NCI-H446 treated with DMSO at 0.1 percent for 48 hours (cell line): ENCODE measurements around the gene ADAMTS16.

Experiments
- DNase-seq: peaks from one replicate; lab custom pipeline; 2025; lab: John Stamatoyannopoulos, UW

The ADAMTS16 gene

DNA sequence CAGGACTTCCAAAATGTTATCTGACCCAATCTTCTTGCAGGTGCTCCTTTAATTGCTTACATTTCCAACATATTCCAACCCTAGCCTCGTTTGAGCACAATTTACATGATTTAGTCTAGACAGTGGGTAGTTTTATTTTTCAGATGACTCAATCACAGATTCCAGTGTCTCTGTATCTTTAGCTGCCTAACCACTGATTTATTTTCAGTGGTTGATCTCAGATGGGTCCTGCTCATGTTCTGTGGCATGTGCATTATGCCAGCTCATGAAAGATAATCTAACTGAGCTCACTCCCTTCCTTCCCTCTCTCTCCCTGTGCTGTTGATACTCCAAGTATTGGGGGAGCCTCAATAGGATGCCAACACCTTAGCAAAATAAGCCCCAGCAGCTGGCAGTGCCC is 176.2 kb downstream of the ADAMTS16 start:
- DNase-seq = no peak

GRCh38 chr5:5317976-5318375 is 177.8 kb downstream of the ADAMTS16 start:
- DNase-seq = no peak

DNA sequence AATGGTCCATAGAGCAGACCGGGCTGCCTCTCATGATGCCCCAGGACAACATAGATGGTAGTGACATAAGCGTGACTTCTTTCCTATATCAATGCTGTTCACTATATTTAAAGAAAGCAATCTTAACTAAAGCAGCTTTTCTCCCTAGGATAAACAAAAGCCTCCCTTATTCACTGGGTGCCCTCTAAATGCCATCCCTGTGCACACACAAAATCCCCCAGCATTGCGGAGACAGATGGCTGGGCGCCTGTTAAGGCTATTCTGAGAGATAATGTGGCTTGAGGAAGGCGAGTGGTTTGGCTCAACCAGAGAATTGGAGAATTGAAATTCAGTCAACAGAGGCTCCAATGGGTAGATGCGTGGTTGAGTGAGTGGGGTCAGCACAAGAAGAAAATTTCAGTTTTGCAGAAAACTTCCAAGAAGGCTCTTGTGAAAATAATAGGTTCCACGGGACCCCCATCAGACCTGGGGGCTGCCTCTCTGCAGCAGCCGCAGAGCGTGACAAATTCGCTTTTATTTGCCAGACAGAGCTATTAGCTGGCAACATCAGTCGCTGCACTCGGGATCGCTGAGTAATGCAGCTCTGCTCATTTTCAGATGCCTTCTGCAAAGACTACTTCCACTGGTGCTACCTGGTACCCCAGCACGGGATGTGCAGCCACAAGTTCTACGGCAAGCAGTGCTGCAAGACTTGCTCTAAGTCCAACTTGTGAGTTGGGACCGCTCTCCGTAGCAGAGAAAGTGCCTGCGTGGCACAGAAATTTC is 178.5 kb downstream of the ADAMTS16 start:
- DNase-seq = no peak

GRCh38 chr5:5320062-5320805 is 180.1 kb downstream of the ADAMTS16 start:
- DNase-seq = no peak

- DNase-seq = no peak
Observed at GRCh38 chr5:5321137-5321536, 181.0 kb downstream of the ADAMTS16 start.

DNA sequence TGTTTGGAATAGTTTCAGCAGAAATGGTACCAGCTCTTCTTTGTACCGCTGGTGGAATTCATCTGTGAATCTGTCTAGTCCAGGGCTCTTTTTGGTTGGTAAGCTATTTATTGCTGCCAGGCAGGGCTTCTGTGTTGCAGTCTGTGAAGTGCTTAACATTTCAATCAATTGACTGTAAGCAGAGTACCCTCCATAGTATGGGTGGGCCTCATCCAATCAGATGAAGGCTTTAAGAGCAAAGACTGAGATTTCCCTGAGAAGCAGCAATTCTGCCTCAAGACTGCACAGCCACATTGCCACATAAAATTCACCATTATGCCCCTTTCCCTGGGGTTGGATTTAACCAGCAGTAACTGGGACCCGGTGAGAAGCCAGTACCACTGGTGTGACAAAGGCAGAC is 183.4 kb downstream of the ADAMTS16 start:
- DNase-seq = no peak

DNA sequence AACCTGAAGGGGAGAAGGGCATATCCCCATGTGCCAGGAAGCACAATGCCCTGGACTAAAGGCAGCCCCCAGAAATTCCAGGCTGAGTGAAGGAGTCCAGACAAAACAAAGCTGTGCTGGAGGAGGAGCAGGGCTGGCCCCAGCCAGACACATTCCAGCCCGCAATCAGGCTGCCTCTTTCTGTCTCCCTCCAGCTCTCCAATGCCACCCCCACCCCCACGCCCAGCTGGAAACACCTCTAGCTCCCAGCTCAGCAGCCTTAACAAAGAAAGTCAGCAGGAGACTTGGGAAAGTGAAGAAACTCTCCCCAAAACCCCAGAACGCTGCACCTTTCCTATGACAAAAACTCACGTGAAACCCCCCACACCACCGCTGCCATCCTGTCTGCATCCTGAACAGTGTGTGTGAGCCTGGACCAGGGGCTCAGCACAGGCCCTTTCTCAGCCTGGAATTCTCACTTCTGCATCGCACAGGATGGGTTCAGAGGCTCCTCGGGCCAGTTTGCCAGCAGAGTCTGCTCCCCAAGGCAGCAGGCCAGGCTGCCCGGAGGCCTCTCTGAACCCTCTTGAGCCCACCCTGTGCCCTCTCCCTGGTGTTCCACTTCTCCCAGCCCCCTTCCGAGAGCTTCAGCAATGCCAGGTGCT is 186.1 kb downstream of the ADAMTS16 start:
- no peak for DNase-seq

DNA sequence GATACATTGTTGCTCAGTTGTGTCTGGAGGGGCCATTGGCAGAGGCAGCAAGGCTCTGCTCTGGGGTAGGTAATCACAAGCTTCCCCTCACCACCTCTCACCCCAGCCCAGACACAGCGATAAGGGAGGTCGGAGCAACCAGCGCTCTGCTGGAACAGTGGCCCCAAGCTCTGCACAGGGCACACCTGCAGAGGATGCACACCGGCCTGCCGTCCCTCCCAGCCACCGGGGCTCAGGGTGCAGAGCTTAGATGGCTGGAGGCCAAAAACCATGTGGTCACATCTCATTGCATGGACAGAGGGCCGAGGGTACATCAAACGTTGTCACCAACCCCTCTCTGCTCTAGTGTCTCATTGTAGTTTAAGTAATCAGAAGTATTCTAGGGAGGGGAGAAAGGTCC is 187.0 kb downstream of the ADAMTS16 start:
- DNase-seq = no peak

- DNase-seq = no peak
Observed at GRCh38 chr5:5330728-5331452, 190.8 kb downstream of the ADAMTS16 start.

DNA sequence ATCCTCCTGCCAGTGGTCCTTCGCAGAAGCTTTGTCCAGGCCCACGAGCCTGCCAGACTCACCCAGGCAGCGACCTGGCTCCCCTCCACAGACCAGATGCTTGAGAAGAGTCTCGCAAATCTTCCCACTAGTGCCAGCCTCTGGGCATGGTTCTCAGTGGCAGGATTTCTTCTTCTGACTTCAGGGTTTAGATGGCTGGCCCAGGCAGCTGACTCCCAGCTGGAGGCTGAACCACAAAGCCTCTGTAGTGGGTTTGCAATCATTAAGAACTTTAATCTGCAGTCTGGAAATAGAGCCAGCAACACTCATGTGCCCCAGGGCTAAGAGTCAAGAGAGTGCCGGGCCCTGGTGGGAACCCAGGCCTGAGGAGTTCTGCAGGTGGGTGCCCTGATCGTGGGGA is 191.7 kb downstream of the ADAMTS16 start:
- DNase-seq = no peak

GRCh38 chr5:5332287-5332686 is 192.2 kb downstream of the ADAMTS16 start:
- DNase-seq = no peak

GRCh38 chr5:5335107-5335506 is 195.0 kb downstream of the ADAMTS16 start:
- no peak for DNase-seq

GRCh38 chr5:5335700-5336264 is 195.7 kb downstream of the ADAMTS16 start:
- DNase-seq = no peak

DNA sequence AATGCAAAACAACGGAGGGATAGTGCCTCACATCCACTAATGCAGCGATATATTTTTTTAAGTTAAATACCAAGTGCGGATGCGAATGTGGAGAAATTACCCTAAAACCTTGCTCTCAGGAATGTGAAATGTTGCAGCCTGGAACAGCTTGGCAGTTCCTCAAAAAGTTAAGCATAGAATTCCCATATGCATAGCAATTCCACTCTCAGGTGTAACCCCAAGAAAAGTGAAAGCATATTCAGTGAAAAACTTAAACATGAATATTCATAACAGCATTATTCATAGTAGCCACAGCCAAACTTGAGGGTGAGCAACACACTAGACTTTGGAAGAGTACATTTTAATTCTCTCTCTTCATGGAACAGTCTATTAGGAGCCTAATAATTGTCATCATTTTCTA is 199.1 kb downstream of the ADAMTS16 start:
- DNase-seq = no peak

DNA sequence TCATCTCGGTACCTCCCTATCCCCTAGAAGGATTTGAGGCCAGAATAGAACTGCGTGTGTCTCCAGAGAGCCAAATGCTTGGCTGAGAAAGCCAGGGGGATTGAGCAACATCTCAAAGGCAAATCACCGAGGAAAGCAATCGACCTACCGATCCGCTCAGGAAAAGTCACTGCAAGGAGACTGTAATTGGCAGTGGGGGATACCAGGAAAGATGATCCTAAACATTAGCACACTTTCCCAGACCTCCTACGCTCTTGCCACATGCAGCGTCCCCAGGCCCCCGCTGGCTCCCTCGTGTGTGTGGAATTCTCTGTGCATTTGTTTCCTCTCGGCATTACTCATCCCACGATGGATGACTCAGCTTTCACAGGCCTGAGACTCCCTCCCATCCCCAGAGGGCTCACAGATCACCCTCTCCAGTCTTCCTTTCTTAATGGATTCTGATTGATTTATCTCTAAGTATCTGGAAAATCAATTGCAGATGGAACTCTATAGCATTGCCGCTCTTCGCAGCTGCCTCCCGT is 200.1 kb downstream of the ADAMTS16 start:
- DNase-seq = no peak

DNA sequence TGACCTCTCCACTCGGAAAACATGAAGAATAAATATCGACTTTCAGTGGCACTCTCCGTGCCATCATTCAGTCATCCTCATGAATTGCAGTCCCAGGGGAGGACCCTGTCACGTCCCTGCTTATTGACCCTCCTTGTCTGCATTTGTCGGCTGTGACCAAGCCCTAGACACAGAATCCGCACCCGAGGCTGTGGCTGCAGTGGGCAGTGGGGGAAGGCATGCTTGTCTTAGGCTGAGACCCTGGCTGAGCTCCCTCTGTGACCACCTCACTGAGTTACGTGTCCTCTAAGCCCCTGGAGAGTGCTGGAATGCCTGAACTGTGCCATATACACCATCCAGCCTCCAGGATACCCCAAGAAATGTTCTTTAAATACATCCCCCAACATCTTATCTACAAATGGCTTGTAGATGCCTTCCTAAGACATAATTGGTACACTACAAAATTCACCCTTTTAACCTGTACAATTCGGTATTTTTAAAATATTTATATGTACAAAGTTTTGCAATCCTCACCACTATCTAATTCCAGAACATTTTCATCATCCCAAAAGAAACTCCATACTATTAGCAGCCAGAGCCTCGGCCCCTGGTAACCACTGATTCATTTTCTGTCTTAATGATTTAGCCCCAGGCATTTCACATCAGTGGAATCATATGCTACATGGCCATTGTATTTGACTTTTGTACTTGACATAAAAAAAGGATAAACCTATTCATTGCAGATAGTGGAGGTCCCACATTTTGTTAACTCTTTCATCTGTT is 201.6 kb downstream of the ADAMTS16 start:
- DNase-seq = no peak

DNA sequence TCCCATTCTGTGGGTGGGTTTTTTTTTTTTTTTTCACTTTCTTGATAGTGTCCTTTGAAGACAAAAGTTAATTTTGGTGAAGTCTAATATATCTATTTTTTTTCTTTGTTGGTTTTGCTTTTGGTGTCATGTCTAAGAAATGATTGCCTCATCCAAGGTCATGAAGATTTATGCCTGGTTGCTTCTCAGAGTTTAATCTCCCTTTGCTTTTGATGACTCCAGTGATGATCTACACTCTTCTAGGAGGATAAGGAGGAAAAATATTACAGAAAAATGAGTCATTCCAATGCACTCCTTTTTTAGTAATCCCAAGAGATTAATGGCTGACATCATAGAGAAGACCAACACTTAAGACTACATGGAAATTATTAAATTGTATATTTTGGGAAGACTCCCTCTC is 202.7 kb downstream of the ADAMTS16 start:
- no peak for DNase-seq

DNA sequence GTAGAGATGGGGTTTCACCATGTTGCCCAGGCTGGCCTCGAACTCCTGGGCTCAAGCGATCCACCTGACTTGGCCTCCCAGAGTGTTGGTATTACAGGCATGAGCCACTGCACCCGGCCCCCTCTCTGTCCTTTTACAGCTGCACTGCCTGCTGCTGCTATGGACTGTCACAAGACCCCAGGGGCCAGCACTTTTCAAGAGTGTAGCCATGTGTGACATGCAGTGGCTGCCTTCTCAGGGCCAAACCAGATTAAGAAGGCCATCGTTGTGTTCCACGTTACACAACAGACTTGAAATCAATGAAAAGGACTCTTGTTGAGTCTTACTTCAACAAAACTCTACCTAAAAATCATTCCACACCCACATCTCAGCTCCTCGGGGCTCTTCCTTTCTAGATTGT is 203.4 kb downstream of the ADAMTS16 start:
- DNase-seq = no peak

- DNase-seq = no peak
Observed at GRCh38 chr5:5344051-5344571, 204.0 kb downstream of the ADAMTS16 start.

DNA sequence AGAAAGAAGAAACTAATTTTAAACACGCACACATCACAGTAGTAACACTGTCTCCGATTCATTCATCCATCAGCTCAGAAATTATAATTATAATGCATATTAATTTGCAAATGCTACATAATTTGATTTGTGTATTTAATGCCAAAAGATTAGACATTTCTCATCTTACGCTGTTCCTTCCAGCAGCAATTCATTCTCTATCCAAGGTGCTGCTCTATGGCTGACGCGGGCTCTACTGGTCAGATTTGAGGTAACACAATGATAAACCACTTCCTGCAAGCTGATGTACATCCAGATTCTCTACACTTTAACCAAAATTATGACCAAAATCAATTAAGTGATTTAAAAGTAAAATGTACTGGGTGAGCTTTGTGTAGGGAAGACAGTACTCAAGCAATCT is 204.5 kb downstream of the ADAMTS16 start:
- no peak for DNase-seq

DNA sequence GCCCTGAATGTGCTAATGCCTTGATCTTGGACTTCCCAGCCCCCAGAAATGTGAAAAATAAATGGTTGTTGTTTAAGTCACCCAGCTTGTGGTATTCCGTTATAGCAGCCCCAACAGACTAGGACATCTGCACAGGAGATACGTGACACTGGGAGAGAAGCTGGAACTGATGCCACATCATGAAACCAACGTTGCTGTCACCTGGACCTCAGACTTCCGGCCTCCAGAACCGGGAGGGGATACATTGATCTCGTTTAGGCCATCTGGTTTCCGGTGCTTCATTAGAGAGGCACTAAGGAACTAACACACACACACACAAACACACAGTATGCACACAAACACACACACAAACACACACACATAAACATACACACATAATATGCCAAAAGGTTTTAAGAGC is 207.3 kb downstream of the ADAMTS16 start:
- DNase-seq = no peak
